HG03159 (cell line): Measurements from ENCODE around the gene GBP6.
"Not testable (repeated sequence)": the region's sequence is repeated elsewhere in the genome, so short reads cannot be mapped to it uniquely, and the experiment has no call there.

Experiments used
- ATAC-seq: cut with Tn5 transposase; IDR thresholded peaks from one replicate; pipeline ENCODE4 v1.9.1; 2021; ENCODE audit warnings: mild to moderate bottlenecking, moderate library complexity; ENCODE audit not compliant: unreplicated experiment

Gene GBP6

GRCh38 chr1:89364954-89365550 lies 1.2 kb downstream of the GBP6 start:
- no peak for ATAC-seq

- no peak for ATAC-seq
These were observed 3.4 kb downstream of the GBP6 start for GRCh38 chr1:89367221-89367620.

- no peak for ATAC-seq
These were observed 5.5 kb downstream of the GBP6 start for GRCh38 chr1:89369331-89369730.

- ATAC-seq = not testable (repeated sequence)
These were observed 10.0 kb downstream of the GBP6 start for GRCh38 chr1:89373810-89374209.

- ATAC-seq = no peak
These were observed 14.1 kb downstream of the GBP6 start for GRCh38 chr1:89378001-89378400.

- no peak for ATAC-seq
These were observed 17.8 kb downstream of the GBP6 start for GRCh38 chr1:89381618-89382017.

- no peak for ATAC-seq
These were observed 18.6 kb downstream of the GBP6 start for GRCh38 chr1:89382479-89382878.

GRCh38 chr1:89383185-89383584 lies 19.3 kb downstream of the GBP6 start:
- ATAC-seq = no peak

GRCh38 chr1:89390707-89391106 lies 26.8 kb downstream of the GBP6 start:
- ATAC-seq = no peak

GRCh38 chr1:89391686-89392085 lies 27.8 kb downstream of the GBP6 start:
- ATAC-seq = no peak

GRCh38 chr1:89394851-89395250 lies 31.0 kb downstream of the GBP6 start:
- no peak for ATAC-seq

GRCh38 chr1:89396902-89397301 lies 33.0 kb downstream of the GBP6 start:
- no peak for ATAC-seq

GRCh38 chr1:89405275-89405929 lies 41.5 kb downstream of the GBP6 start:
- ATAC-seq = no peak

GRCh38 chr1:89407360-89407759 lies 43.5 kb downstream of the GBP6 start:
- ATAC-seq = no peak

- not testable (repeated sequence) for ATAC-seq
These were observed 43.9 kb downstream of the GBP6 start for GRCh38 chr1:89407768-89408167.

- ATAC-seq = no peak
These were observed 61.2 kb downstream of the GBP6 start for GRCh38 chr1:89425056-89425455.

- ATAC-seq = peak; percentile 72
These were observed 65.2 kb downstream of the GBP6 start for GRCh38 chr1:89429062-89429461.

- ATAC-seq = not testable (repeated sequence)
These were observed 65.8 kb downstream of the GBP6 start for GRCh38 chr1:89429681-89430080.

- no peak for ATAC-seq
These were observed 69.6 kb downstream of the GBP6 start for GRCh38 chr1:89433421-89433820.

- ATAC-seq = not testable (repeated sequence)
These were observed 70.4 kb downstream of the GBP6 start for GRCh38 chr1:89434058-89434780.
